Ovary (tissue), 9 donors: ENCODE results near the gene NGDN. TPM values are rescaled to one million over a fixed set of nuclear protein-coding genes. Genes with fewer than 3 reads are reported as not detected.

Experiments
- DNase-seq, 5 donors: peaks; one replicate each; pipeline ENCODE4 v3.0.0-alpha.2; 2019 to 2020
- H3K27ac ChIP-seq, 2 donors: fragments of 200-600 bp; one replicate each; pipeline versions ENCODE4 v1.5.1 to v1.8.0; 2019 to 2022
- H3K27me3 ChIP-seq: fragments of 200-600 bp; one replicate; pipeline ENCODE4 v1.8.0; 2022
- H3K36me3 ChIP-seq: fragments of 200-600 bp; sonication (generic); one replicate; pipeline ENCODE4 v1.5.1; 2019
- H3K4me1 ChIP-seq: one replicate; pipeline ENCODE4 v1.8.1; 2013; ENCODE audit warnings: mild to moderate bottlenecking, moderate library complexity; ENCODE audit not compliant: insufficient read depth
- H3K4me3 ChIP-seq: fragments of 200-600 bp; sonication (generic); one replicate; pipeline ENCODE4 v1.5.1; 2017
- H3K9me3 ChIP-seq, 2 donors: fragments of 200-600 bp in 1 of 2; sonication (generic) in 1 of 2; one replicate each; pipeline versions ENCODE4 v1.5.1 to v1.8.1; 2013 to 2019; ENCODE audit warnings: mild to moderate bottlenecking in 1 of 2, moderate library complexity in 1 of 2
- EP300 ChIP-seq: sonication (generic); formaldehyde crosslinking; IDR thresholded peaks from one replicate; pipeline ENCODE4 v1.6.1; 2017; ENCODE audit warnings: antibody characterized with exemption
- POLR2A ChIP-seq: fragments of 450-650 bp; IDR thresholded peaks from one replicate; pipeline ENCODE4 v1.6.1; 2017; ENCODE audit warnings: antibody characterized with exemption, mild to moderate bottlenecking, moderate library complexity
- WGBS, 3 donors: extraction: QIAGEN DNeasy Blood & Tissue Kit in 1 of 3; methylation state at CpG; one replicate each; pipeline versions ENCODE4 v1.1.5 to v1.1.7; 2013 to 2017; 5-methylcytosine and 5-hydroxymethylcytosine counted together
- intact Hi-C, 4 donors: fragments of 100-400 bp; cut with DNase I; formaldehyde crosslinking; loops; one replicate each; pipeline versions ENCODE4 v1.11.0 to v1.15.1; 2022 to 2023
- polyA plus RNA-seq, 2 donors: library from polyadenylated mRNA; stranded (reverse); fragments of 200-250 nt in 1 of 2; fragments of 350-450 nt in 1 of 2; fragmentation: Illumina TruSeq in 1 of 2; extraction: RNeasy Lipid Tissue Mini Kit (QIAGEN cat#74804) in 1 of 2; gene quantifications; one replicate each; pipeline ENCODE4 v1.2.3, GENCODE V29; 2013 to 2014
- total RNA-seq, 7 donors: library from RNA; depleted of rRNA in 2 of 7; stranded (reverse); fragments of >200 nt in 2 of 7; fragmentation: NEBNext Ultra II Directional in 3 of 7; extraction: Animal tissue kit (Norgen Biotek cat#: 25700) in 3 of 7; gene quantifications; one replicate each; pipeline versions ENCODE4 v1.1.0 to v1.2.4, GENCODE V29; 2016 to 2023
- TF ChIP-seq, protein P1 (sequence below), 3 donors: fragments of 450-650 bp in 2 of 3; fragments of 200-600 bp in 1 of 3; IDR thresholded peaks; one replicate each; pipeline versions ENCODE4 v1.5.1 to v1.8.0; 2016 to 2022; ENCODE audit warnings: antibody characterized with exemption in 3 of 3, mild to moderate bottlenecking in 1 of 3
- donor health status: DM: no; HTN: no; CAD: no; lungs with moderate emphysema.
- donor health status: DM: no; HTN: no; CAD: no.
- donor health status: Bipolar disorder and iron deficiency.
- donor health status: DM: yes; HTN: yes; CAD: no.
- donor health status: DM: no; HTN: no; CAD: no.
- donor health status: DM: yes; HTN: yes; CAD: no.

The NGDN gene
- total and polyA plus RNA-seq, 9 donors = 32.9 to 57.5 (median 39.4) TPM

- H3K36me3 ChIP-seq = no peaks in the 10 kb centered on the region
- no peak overlapping the region for H3K27ac ChIP-seq
- no peak for TF ChIP-seq EP300
- TF ChIP-seq POLR2A = no peak
- no peaks in the 10 kb centered on the region for H3K27me3 ChIP-seq
- no peak overlapping the region for H3K4me3 ChIP-seq
- no peak for DNase-seq
- no peaks in the 10 kb centered on the region for H3K9me3 ChIP-seq
- no peaks in the 10 kb centered on the region for H3K4me1 ChIP-seq
- intact Hi-C loops = loop anchor here in 3 of 4 donors (5.0 to 10.0 kb wide), 4 partner anchors 52 to 462 kb away; no protein-coding TSS in a partner anchor
Measured at GRCh38 chr14:23482823-23483148, 13.3 kb downstream of the NGDN start.

DNA sequence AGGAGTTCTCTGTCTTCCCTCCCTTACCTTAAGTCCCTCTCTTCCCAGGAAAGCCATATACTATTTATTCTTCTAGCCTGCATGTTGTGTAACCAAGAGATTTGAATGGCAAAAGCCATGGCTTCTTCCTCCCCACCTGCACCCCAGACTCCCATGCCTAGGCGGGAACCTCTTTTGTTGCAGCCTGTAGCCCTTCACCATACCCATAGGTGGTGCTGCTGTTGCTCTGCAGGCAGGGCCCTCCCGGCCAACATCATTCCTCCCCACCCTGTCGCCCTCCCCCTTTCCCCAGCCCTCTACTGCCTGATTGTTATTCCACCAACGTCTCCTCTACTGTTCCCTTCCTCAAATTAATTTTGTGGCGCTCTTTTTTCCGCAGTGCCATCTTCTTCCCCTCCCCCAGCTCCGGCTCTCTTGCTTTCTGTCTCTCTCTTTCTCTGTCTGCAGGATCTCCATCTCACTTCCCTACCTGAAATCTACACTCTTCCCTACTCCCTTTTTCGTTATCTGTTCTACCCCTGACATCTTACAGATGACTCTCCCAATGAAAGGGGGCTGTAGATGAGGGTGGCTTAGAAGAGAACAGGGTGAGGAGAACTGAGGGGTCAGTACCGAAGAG is 13.8 kb downstream of the NGDN start:
- Histone ChIP-seq H3K4me1 (no peaks in the 10 kb centered on the region), H3K27me3 (no peaks in the 10 kb centered on the region), H3K27ac (no peak overlapping the region), H3K9me3 (no peaks in the 10 kb centered on the region), H3K36me3 (no peaks in the 10 kb centered on the region), H3K4me3 (no peak overlapping the region)
- TF ChIP-seq POLR2A (no peak), EP300 (no peak)
- TF ChIP-seq, protein P1, sequence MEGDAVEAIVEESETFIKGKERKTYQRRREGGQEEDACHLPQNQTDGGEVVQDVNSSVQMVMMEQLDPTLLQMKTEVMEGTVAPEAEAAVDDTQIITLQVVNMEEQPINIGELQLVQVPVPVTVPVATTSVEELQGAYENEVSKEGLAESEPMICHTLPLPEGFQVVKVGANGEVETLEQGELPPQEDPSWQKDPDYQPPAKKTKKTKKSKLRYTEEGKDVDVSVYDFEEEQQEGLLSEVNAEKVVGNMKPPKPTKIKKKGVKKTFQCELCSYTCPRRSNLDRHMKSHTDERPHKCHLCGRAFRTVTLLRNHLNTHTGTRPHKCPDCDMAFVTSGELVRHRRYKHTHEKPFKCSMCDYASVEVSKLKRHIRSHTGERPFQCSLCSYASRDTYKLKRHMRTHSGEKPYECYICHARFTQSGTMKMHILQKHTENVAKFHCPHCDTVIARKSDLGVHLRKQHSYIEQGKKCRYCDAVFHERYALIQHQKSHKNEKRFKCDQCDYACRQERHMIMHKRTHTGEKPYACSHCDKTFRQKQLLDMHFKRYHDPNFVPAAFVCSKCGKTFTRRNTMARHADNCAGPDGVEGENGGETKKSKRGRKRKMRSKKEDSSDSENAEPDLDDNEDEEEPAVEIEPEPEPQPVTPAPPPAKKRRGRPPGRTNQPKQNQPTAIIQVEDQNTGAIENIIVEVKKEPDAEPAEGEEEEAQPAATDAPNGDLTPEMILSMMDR (IDR thresholded peaks at IDR 0.05) = no peak
- DNase-seq = no peak
- WGBS, 3 donors = 47 to 49% (median 49%) methylated on average over 9 of the region's 9 CpGs
- intact Hi-C loops = loop anchor here in 3 of 4 donors (5.0 to 10.0 kb wide), 4 partner anchors 51 to 461 kb away; no protein-coding TSS in a partner anchor

- Histone ChIP-seq H3K36me3 (no peaks in the 10 kb centered on the region), H3K27me3 (no peaks in the 10 kb centered on the region), H3K9me3 (no peaks in the 10 kb centered on the region), H3K27ac (no peak overlapping the region), H3K4me1 (no peaks in the 10 kb centered on the region), H3K4me3 (no peak overlapping the region)
- intact Hi-C loops = loop anchor here in 1 of 4 donors (10.0 kb wide), 2 partner anchors 49 to 459 kb away; no protein-coding TSS in a partner anchor
- no peak for TF ChIP-seq POLR2A
- TF ChIP-seq, protein P1 (IDR thresholded peaks at IDR 0.05) = no peak
- no peak for TF ChIP-seq EP300
- WGBS, 3 donors = 83 to 92% (median 90%) methylated on average over 4 of the region's 4 CpGs
- DNase-seq = no peak
Measured at GRCh38 chr14:23485326-23485725, 15.8 kb downstream of the NGDN start.

DNA sequence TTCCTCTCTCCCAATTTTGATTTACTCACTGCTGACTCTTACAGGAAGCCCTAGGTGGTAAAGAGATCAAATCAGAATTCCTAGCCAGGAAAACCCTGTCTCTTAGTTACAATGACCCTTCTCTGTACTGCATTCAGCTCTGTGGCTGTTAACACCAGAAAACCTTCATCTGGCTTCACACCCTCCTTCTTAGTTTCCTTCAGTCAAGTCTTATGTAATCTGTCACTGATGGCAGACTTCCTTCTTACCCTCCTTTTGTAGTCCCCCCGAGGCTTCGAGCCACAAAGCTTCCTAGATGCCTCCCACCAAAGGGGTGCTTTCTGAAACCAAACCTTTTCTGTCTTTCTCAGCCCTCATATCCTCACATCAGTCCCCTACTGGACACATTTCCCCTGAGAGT is 16.5 kb downstream of the NGDN start:
- TF ChIP-seq POLR2A (no peak), EP300 (no peak)
- TF ChIP-seq, protein P1 (IDR thresholded peaks at IDR 0.05) = no peak
- WGBS, 3 donors = 76 to 84% (median 81%) methylated on average over 2 of the region's 2 CpGs
- Histone ChIP-seq H3K4me3 (no peak overlapping the region), H3K4me1 (no peaks in the 10 kb centered on the region), H3K27ac (no peak overlapping the region), H3K36me3 (no peaks in the 10 kb centered on the region), H3K9me3 (no peaks in the 10 kb centered on the region), H3K27me3 (no peaks in the 10 kb centered on the region)
- no peak for DNase-seq
- intact Hi-C loops = loop anchor here in 1 of 4 donors (10.0 kb wide), 2 partner anchors 49 to 459 kb away; no protein-coding TSS in a partner anchor

DNA sequence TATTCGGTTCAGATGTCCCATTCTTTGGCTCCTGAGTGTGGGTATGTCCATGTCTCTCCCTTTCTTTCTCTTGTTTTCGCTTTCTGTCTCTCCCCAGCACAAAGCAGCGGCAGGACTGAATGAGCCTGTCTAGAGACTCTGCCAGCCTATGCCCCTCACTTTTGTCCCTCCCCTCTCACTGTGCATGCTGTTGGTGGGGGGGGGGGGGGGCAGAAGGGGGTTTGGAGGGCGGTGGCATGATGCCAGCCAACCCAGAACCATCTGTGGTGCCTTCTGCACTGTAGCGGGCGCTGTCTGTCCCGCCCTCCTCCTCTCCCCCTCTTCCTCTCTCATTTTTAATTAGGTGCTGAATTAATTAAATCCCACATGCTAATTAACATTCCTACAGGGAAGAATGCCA is 17.7 kb downstream of the NGDN start:
- Histone ChIP-seq H3K36me3 (no peaks in the 10 kb centered on the region), H3K27ac (no peak overlapping the region), H3K4me3 (no peak overlapping the region), H3K27me3 (no peaks in the 10 kb centered on the region), H3K4me1 (no peaks in the 10 kb centered on the region), H3K9me3 (no peaks in the 10 kb centered on the region)
- 86 to 90% (median 88%) methylated on average over 7 of the region's 7 CpGs for WGBS, 3 donors
- TF ChIP-seq POLR2A (no peak), EP300 (no peak)
- TF ChIP-seq, protein P1 (IDR thresholded peaks at IDR 0.05) = no peak
- intact Hi-C loops = loop anchor here in 1 of 4 donors (10.0 kb wide), 2 partner anchors 48 to 458 kb away; no protein-coding TSS in a partner anchor
- DNase-seq = no peak
